Measurements from ENCODE around the gene CCDC83. TPM values are rescaled to one million over a fixed set of nuclear protein-coding genes. Genes with fewer than 3 reads are reported as not detected.
A peak's percentile ranks its signal among the peaks of the same experiment; 100 is the strongest.

CCDC83 gene
- total RNA-seq, 4 donors from 2014 or later: 0.21 TPM; not detected in 3

DNA sequence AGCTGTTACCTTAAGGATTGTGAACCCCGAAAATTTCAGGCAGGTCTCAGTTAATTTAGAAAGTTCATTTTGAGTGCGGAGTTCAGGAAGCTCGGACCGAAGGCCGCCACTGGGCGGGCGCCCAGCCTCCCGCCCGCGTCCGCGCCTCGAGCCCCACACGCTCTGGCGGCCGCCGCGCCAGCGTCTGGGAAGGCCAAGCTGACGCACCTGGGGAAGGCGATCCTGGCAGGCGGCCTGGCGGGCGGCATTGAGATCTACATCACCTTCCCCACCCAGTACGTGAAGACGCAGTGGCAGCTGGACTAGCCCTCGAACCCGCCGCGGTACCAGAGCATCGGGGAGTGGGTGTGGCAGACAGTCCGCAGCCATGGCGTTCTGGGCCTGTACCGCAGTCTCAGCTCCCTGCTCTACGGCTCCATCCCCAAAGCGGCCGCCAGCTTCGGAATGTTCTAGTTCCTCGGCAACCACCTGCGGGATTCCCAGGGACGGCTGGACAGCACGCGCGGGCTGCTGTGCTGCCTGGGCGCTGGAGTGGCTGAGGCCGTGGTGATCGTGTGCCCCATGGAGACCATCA lies 79.5 kb downstream of the CCDC83 start:
- DNase-seq: no peak
- Histone ChIP-seq H3K4me3 (no peak overlapping the region), H3K27ac (no peak overlapping the region), H3K27me3 (no peaks in the 10 kb centered on the region), H3K36me3 (no peaks in the 10 kb centered on the region), H3K4me1 (no peaks in the 10 kb centered on the region), H3K9me3 (no peaks in the 10 kb centered on the region)
- intact Hi-C loops (cut with DNase I; ENCODE audit: low total_unique reads): no loop called here
- TF ChIP-seq, protein P1, sequence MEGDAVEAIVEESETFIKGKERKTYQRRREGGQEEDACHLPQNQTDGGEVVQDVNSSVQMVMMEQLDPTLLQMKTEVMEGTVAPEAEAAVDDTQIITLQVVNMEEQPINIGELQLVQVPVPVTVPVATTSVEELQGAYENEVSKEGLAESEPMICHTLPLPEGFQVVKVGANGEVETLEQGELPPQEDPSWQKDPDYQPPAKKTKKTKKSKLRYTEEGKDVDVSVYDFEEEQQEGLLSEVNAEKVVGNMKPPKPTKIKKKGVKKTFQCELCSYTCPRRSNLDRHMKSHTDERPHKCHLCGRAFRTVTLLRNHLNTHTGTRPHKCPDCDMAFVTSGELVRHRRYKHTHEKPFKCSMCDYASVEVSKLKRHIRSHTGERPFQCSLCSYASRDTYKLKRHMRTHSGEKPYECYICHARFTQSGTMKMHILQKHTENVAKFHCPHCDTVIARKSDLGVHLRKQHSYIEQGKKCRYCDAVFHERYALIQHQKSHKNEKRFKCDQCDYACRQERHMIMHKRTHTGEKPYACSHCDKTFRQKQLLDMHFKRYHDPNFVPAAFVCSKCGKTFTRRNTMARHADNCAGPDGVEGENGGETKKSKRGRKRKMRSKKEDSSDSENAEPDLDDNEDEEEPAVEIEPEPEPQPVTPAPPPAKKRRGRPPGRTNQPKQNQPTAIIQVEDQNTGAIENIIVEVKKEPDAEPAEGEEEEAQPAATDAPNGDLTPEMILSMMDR (IDR thresholded peaks at IDR 0.05): no peak
- no peak for TF ChIP-seq POLR2A (IDR thresholded peaks at IDR 0.05)

DNA sequence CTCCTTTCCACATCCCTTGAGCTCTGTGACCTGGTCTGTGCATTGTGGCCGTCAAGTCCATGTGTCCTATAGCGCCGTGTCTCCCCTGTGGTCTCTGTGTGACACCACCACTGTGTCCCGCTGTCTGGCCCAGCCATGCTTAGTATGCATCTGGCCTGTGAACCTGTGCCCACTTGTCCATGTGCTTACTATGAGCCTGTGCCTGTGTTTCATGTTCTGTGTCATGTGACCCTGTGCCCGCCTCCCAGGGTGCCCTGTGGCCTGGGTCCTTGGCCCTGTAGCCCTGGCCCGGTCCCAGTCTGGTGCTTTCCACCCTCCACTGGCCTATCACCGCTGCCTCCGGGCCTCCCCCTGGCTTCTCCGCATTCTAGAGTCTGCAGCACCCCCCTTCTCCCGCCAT lies 80.6 kb downstream of the CCDC83 start:
- no peak for DNase-seq
- TF ChIP-seq POLR2A (IDR thresholded peaks at IDR 0.05): no peak
- TF ChIP-seq, protein P1 (IDR thresholded peaks at IDR 0.05): no peak
- Histone ChIP-seq H3K9me3 (no peaks in the 10 kb centered on the region), H3K4me3 (no peak overlapping the region), H3K27me3 (no peaks in the 10 kb centered on the region), H3K27ac (no peak overlapping the region), H3K36me3 (no peaks in the 10 kb centered on the region), H3K4me1 (no peaks in the 10 kb centered on the region)
- intact Hi-C loops (cut with DNase I; ENCODE audit: low total_unique reads): no loop called here

DNA sequence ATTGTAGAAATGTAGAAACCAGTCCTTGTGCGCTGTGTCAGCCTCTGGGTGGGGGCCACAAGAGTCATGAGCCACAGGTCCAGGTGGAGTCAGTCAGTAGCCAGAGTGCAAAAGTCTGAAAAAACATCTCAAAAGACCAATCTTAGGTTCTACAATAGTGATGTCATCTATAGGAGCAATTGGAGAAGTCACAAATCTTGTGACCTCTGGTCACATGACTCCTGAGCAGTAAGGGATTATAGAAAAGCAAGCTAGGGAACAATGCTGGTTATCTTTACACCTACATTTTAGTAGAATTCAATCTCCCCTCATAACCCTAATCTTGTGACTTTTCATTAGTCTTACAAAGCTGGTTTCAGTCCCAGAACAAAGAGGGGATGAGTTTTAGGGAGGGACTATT lies 82.7 kb downstream of the CCDC83 start:
- intact Hi-C loops (cut with DNase I; ENCODE audit: low total_unique reads): no loop called here
- Histone ChIP-seq H3K4me3 (no peak overlapping the region), H3K36me3 (no peaks in the 10 kb centered on the region), H3K27ac (no peak overlapping the region), H3K9me3 (no peaks in the 10 kb centered on the region), H3K27me3 (no peaks in the 10 kb centered on the region), H3K4me1 (no peaks in the 10 kb centered on the region)
- no peak for DNase-seq
- TF ChIP-seq, protein P1 (IDR thresholded peaks at IDR 0.05): no peak
- no peak for TF ChIP-seq POLR2A (IDR thresholded peaks at IDR 0.05)

DNA sequence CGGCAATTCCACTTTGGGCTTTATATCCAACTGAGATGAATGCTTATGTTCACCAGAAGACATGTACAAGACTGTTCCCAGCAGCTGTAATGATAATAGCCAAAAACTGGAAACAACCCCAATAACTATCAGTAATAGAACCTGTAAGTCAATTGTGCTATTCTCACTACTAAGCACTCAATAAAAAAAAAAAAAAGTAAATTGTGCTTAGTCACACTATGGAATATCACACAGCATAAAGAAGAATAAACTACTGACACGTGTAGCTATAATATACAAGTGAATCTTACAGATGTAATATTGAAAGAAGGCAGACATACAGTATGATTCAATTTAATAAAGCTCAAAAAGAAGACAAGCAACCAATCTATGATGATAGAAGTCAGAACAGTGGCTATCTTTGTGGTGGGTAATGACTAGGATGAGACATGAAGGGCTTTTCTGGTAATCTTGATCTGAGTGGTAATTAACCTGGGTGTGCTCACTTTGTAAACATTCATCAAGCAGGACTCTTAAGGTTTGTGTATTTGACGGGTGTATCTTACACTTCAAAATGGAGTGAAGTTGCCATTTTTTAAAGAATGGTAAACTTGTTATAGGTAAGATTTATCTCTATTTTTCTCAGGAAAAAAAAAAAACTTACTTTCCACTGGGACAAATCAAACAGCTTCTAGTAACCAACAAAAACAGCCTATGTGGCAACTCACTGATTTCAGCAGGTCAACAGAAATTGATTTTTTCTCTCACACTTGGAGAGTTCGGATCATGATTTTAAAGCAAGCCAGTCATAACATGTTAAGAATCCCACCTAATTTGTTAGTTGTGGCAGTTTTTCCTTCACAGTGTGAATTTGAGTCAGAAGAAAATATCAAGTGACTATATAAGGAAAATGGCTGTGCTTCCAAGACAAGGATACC lies 84.2 kb downstream of the CCDC83 start:
- Histone ChIP-seq H3K4me1 (no peaks in the 10 kb centered on the region), H3K36me3 (no peaks in the 10 kb centered on the region), H3K27ac (no peak overlapping the region), H3K4me3 (no peak overlapping the region), H3K27me3 (no peaks in the 10 kb centered on the region), H3K9me3 (no peaks in the 10 kb centered on the region)
- TF ChIP-seq POLR2A (IDR thresholded peaks at IDR 0.05): no peak
- TF ChIP-seq, protein P1 (IDR thresholded peaks at IDR 0.05): no peak
- no peak for DNase-seq
- intact Hi-C loops (cut with DNase I; ENCODE audit: low total_unique reads): no loop called here

DNA sequence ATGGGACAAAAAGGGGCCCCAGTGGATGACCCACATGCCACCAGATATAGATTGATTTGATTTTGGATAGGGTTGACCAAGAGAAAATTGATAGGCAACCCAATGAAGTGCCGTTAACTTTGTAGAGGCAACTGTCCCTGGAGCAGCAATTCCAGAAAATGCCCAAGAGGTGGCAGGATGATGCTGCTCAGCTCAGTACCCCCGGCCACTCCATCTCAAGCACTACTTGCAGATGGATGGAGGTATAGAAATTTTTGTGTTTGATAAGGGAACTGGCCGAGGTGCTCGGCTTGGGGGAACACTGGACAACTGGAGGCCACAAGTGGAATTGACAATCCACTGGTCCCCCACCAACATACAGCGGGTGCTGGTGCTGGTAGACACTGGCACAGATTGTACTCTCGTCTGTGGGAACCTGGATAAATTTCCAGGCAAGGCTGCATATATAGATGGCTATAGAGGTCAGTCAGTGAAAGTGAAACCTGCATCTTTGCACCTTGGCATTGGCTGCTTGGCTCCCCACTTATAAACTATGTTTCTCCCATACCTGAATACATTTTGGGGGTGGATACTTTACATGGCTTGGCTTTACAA lies 86.3 kb downstream of the CCDC83 start:
- H3K4me3 ChIP-seq: no peak overlapping the region
- no peaks in the 10 kb centered on the region for H3K27me3 ChIP-seq
- no peaks in the 10 kb centered on the region for H3K36me3 ChIP-seq
- no peaks in the 10 kb centered on the region for H3K4me1 ChIP-seq
- TF ChIP-seq, protein P1 (IDR thresholded peaks at IDR 0.05): peak in 3 of 4 experiments; percentile 52 to 73 (median 68)
- no peak for TF ChIP-seq POLR2A (IDR thresholded peaks at IDR 0.05)
- no peaks in the 10 kb centered on the region for H3K9me3 ChIP-seq
- DNase-seq: peak; percentile 31 to 48
- intact Hi-C loops (cut with DNase I; ENCODE audit: low total_unique reads): no loop called here
- no peak overlapping the region for H3K27ac ChIP-seq

Measured in uterus (tissue), 4 donors.